GM12864 (cell line): ENCODE data around the gene DYNC1H1.

ENCODE experiments used
- DNase-seq: peaks from one replicate; pipeline ENCODE4 v3.0.0-alpha.2; 2011; ENCODE audit warnings: low read depth
- H3K4me3 ChIP-seq: 2 replicates; pipeline ENCODE4 v1.5.1; 2011; ENCODE audit warnings: mild to moderate bottlenecking, low read depth, low read length, control low read depth
- CTCF ChIP-seq: IDR thresholded peaks from 2 replicates; pipeline ENCODE4 v1.5.1; 2011; ENCODE audit warnings: low read depth, mild to moderate bottlenecking, moderate library complexity, low read length, control low read depth, inconsistent platforms; ENCODE audit errors: missing control alignments

Gene DYNC1H1

GRCh38 chr14:102019006-102019540 lies 54.7 kb downstream of the DYNC1H1 start:
- TF ChIP-seq CTCF: no peak
- DNase-seq: no peak
- no peak overlapping the region for H3K4me3 ChIP-seq

- H3K4me3 ChIP-seq: no peak overlapping the region
- no peak for TF ChIP-seq CTCF
- DNase-seq: no peak
Observed at GRCh38 chr14:102020058-102020971, 55.9 kb downstream of the DYNC1H1 start.

DNA sequence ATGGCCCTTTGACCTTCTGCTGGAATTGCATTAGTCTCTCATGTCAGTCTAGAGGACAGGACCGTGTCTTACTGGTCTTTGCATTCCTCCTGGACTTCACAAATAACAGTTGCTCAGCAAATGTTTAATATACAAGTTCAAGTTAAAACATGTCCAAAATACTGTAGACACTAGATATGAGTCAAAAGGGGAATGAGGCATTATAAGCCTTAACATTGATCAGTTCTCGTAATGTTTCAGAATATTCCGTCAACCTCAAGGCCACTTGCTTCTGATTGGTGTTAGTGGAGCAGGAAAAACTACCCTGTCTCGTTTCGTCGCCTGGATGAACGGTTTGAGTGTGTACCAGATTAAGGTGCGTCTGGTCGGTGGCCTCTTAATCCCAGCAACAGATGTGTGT lies 62.6 kb downstream of the DYNC1H1 start:
- no peak overlapping the region for H3K4me3 ChIP-seq
- TF ChIP-seq CTCF: no peak
- DNase-seq: no peak

GRCh38 chr14:102027951-102028350 lies 63.6 kb downstream of the DYNC1H1 start:
- DNase-seq: no peak
- H3K4me3 ChIP-seq: no peak overlapping the region
- no peak for TF ChIP-seq CTCF

GRCh38 chr14:102028733-102029132 lies 64.4 kb downstream of the DYNC1H1 start:
- no peak overlapping the region for H3K4me3 ChIP-seq
- no peak for DNase-seq
- TF ChIP-seq CTCF: no peak

DNA sequence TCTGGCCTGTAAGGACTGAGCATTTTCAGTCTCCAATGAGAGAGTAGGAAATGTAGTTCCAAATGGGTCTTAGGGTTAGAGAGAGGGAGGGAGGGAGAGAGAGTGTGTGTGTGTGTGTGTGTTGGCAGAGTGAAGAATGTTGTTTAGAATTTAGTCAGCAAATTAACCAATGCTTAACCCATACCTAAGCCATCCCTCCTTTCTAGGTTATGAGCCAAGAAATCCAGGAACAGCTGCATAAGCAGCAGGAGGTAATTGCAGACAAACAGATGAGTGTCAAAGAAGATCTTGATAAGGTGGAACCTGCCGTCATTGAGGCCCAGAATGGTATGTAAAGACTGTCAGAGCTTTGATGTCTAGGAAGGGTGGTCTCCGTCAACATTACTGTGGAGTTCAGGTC lies 65.6 kb downstream of the DYNC1H1 start:
- TF ChIP-seq CTCF: no peak
- no peak for DNase-seq
- H3K4me3 ChIP-seq: no peak overlapping the region
